ENCODE measurements around the gene TBX18.

- TF ChIP-seq CTCF (IDR thresholded peaks at IDR 0.05) (no peak), POLR2A (IDR thresholded peaks at IDR 0.05) (no peak)
Observed at GRCh38 chr6:84762220-84763002, 2.0 kb downstream of the TBX18 start.

All from adrenal gland (tissue), 5 donors.